Measurements from ENCODE around the gene XPO1. TPM values are rescaled to one million over a fixed set of nuclear protein-coding genes. Genes with fewer than 3 reads are reported as not detected.

Gene XPO1
- 107 to 137 TPM (median 121 TPM) in 5 replicates for total RNA-seq (2022; extraction: Qiagen RNA extraction; ENCODE audit: low read depth)

GRCh38 chr2:61538200-61538919, at the start of gene XPO1:
Gene XPO1 (minus strand): TSS chr2:61538356. CDS start chr2:61533897, 4,459 bp downstream.

GRCh38 chr2:61470965-61471904, 66.9 kb downstream of the XPO1 start, which contains the start of gene USP34:
Gene USP34 (minus strand): TSS chr2:61471087. CDS start chr2:61470692, 395 bp downstream.

Other genes with a start within 250 kb of the XPO1 start
- 48.5 to 60.9 TPM (median 53.4 TPM) in 5 replicates for gene USP34, start 67.3 kb downstream of the XPO1 start, total RNA-seq (2022; extraction: Qiagen RNA extraction; ENCODE audit: low read depth)